Naive thymus-derived CD8-positive, alpha-beta T cell (primary cell): Measurements from ENCODE around the gene ANGPTL3. TPM values are rescaled to one million over a fixed set of nuclear protein-coding genes. Genes with fewer than 3 reads are reported as not detected.

Experiments
- ATAC-seq, 2 donors: fragments of 150-1000 bp; cut with Tn5 transposase in 1 of 2; sonication (Bioruptor Pico), chemical (Tn5 transposase) in 1 of 2; 1 replicate in 1 of 2; 2 replicates in 1 of 2; pipeline ENCODE4 v1.10.0; 2021; ENCODE audit warnings: mild to moderate bottlenecking in 2 of 2, moderate library complexity in 2 of 2
- POLR2A ChIA-PET: fragments of 350-600 bp; sonication (Branson Sonifier 250); formaldehyde crosslinking; loops from one replicate; lab custom pipeline; 2021; ENCODE audit warnings: antibody characterized with exemption; lab: Charles Lee
- DNase-seq, 10 donors: peaks; one replicate each; pipeline versions ENCODE4 v3.0.0 to v3.0.0-alpha.2; 2020 to 2022
- H3K27ac Mint-ChIP-seq, 10 donors: one replicate each; pipeline ENCODE4 v1.8.0; 2020 to 2022; ENCODE audit warnings: mild to moderate bottlenecking in 10 of 10, mixed read lengths in 10 of 10, moderate library complexity in 4 of 10, inconsistent platforms in 1 of 10
- H3K27me3 Mint-ChIP-seq, 5 donors: one replicate each; pipeline ENCODE4 v1.8.0; 2021 to 2022; ENCODE audit warnings: mixed read lengths in 5 of 5
- H3K36me3 Mint-ChIP-seq, 3 donors: one replicate each; pipeline ENCODE4 v1.8.0; 2020 to 2022; ENCODE audit warnings: mixed read lengths in 3 of 3, mild to moderate bottlenecking in 2 of 3, inconsistent platforms in 1 of 3
- H3K4me1 Mint-ChIP-seq, 4 donors: one replicate each; pipeline ENCODE4 v1.8.0; 2021 to 2022; ENCODE audit warnings: mixed read lengths in 4 of 4
- H3K4me3 Mint-ChIP-seq, 10 donors: one replicate each; pipeline ENCODE4 v1.8.0; 2020 to 2022; ENCODE audit warnings: mild to moderate bottlenecking in 10 of 10, mixed read lengths in 10 of 10, moderate library complexity in 6 of 10, inconsistent platforms in 1 of 10
- H3K9me3 Mint-ChIP-seq, 9 donors: one replicate each; pipeline ENCODE4 v1.8.0; 2020 to 2022; ENCODE audit warnings: mixed read lengths in 9 of 9, mild to moderate bottlenecking in 3 of 9, inconsistent platforms in 1 of 9, moderate library complexity in 1 of 9
- polyA plus RNA-seq, 3 donors: library from polyadenylated mRNA; unstranded; fragments of 300-500 nt; fragmentation: Illumina TruSeq; gene quantifications; one replicate each; pipeline ENCODE4 v1.2.3, GENCODE V29; 2021
- total RNA-seq, 8 experiments: library from RNA in 2 of 8; stranded (reverse) in 2 of 8; gene quantifications; one replicate each; pipeline ENCODE4 v1.2.3 and lab custom pipeline; 2021 to 2026

ANGPTL3 gene
- total and polyA plus RNA-seq, 5 experiments from 2014 or later: not detected

DNA sequence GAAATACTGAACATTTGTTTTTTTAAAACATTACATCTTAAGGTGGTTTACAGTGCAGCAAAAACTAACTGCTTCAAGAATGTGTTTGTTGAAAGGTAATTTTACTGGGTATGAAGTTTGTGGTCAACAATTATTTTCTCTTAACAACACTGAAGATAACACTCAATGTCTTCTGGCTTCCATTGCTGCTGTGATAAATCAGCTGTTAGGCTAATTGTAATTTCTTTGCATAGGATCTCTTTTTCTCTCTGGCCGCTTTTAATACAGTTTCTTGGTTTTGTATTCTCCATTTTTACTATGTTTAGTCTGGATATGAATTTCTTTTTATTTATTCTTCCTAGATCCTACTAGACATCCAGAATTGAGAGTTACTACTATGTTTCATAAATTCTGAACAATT lies 46.0 kb downstream of the ANGPTL3 start:
- Mint-ChIP-seq H3K27ac (no peak overlapping the region), H3K27me3 (no peaks in the 10 kb centered on the region), H3K4me1 (no peaks in the 10 kb centered on the region), H3K9me3 (peaks cover 0 to 5% (median 0%) of the 10 kb centered on the region in 9 donors), H3K4me3 (no peak overlapping the region), H3K36me3 (peaks cover 13 to 35% (median 34%) of the 10 kb centered on the region in 3 donors)
- no peak for ATAC-seq
- POLR2A ChIA-PET: no interaction called here
- DNase-seq: no peak

DNA sequence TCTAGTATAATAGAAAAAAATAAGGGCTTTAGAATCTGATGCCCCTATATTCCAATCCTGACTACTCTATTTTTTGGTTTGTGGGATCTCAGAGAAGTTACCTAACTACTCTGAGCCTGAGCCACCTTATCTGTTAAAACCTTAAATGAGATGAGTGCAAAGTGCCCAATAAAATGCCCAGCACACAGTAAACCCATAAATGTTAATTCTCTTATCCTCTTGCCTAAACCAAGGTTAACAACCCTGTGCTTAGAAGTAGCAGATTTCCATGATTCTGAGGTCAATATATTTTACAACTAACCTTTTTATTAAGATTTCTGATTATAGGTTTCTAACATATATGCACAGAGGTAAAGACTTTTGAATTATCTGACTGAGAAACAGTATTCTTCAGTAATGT lies 55.1 kb downstream of the ANGPTL3 start:
- ATAC-seq: no peak

DNA sequence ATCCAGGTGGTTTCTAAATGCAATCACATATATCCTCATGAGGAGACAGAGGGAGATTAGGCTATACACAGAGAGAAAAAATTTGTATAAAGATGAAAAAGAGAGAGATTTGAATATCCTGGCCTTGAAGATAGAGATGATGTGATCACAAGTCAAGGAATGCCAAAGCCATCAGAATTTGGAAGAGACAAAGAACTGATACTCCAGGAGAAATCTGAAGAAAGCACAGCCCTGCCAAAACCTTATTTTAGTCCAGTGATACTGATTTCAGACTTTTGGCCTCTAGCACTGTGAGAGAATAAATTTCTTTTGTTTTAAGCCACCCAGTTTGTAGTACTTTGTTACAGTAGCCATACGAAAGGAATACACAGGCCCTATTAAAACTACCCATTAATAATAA lies 57.4 kb downstream of the ANGPTL3 start:
- H3K4me1 Mint-ChIP-seq: peaks cover 0 to 3% (median 0%) of the 10 kb centered on the region in 4 donors
- no peak overlapping the region for H3K4me3 Mint-ChIP-seq
- DNase-seq: no peak
- H3K27me3 Mint-ChIP-seq: no peaks in the 10 kb centered on the region
- H3K27ac Mint-ChIP-seq: no peak overlapping the region
- POLR2A ChIA-PET: no interaction called here
- ATAC-seq: no peak
- peaks cover 5 to 25% (median 15%) of the 10 kb centered on the region in 3 donors for H3K36me3 Mint-ChIP-seq
- H3K9me3 Mint-ChIP-seq: peaks cover 0 to 4% (median 0%) of the 10 kb centered on the region in 9 donors

More for the DNA sequence above, 55.1 kb downstream of the ANGPTL3 start:
- H3K4me1 Mint-ChIP-seq: peaks cover 0 to 1% (median 0%) of the 10 kb centered on the region in 4 donors
- no peak for DNase-seq
- POLR2A ChIA-PET: no interaction called here
- no peak overlapping the region for H3K4me3 Mint-ChIP-seq
- no peaks in the 10 kb centered on the region for H3K27me3 Mint-ChIP-seq
- H3K36me3 Mint-ChIP-seq: peaks cover 5 to 24% (median 15%) of the 10 kb centered on the region in 3 donors
- no peak overlapping the region for H3K27ac Mint-ChIP-seq
- peaks cover 0 to 4% (median 0%) of the 10 kb centered on the region in 9 donors for H3K9me3 Mint-ChIP-seq

Other genes with a start within 250 kb of the ANGPTL3 start
- 10 to 100 TPM; 37.5 to 39.1 TPM for gene USP1, start 160.5 kb upstream of the ANGPTL3 start, total RNA-seq
- 10 to 100 TPM; 22.2 to 25.5 (median 24.6) TPM for gene USP1, start 160.5 kb upstream of the ANGPTL3 start, polyA plus RNA-seq
- 10 to 100 TPM; 10.0 to 11.8 TPM for gene DOCK7, start 90.9 kb downstream of the ANGPTL3 start, total RNA-seq
- gene DOCK7, start 90.9 kb downstream of the ANGPTL3 start, polyA plus RNA-seq: 1 to 10 TPM; 1.2 to 3.1 (median 1.8) TPM
- 10 to 100 TPM; 18.3 TPM for gene ATG4C, start 186.6 kb downstream of the ANGPTL3 start, total RNA-seq
- 10 to 100 TPM; 13.6 to 17.0 (median 13.6) TPM for gene ATG4C, start 186.6 kb downstream of the ANGPTL3 start, polyA plus RNA-seq